Measurements from ENCODE around the gene UCHL3.

DNA sequence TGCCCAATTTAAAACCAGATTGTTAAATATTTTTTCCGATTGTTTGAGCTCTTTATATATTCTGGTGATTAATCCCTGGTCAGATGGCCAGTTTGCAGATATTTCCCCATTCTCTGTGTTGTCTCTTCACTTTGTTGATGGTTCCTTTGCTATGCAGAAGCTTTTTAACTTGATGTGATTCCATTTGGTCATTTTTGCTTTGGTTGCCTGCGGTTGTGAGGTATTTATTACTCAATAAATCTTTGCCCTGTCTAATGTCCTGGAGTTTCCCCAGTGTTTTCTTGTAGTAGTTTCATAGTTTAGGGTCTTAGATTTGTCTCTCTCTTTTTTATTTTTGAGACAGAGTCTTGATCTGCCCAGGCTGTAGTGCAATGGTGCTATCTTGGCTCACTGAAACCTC lies 62.8 kb downstream of the UCHL3 start:
- TF ChIP-seq, protein P1, sequence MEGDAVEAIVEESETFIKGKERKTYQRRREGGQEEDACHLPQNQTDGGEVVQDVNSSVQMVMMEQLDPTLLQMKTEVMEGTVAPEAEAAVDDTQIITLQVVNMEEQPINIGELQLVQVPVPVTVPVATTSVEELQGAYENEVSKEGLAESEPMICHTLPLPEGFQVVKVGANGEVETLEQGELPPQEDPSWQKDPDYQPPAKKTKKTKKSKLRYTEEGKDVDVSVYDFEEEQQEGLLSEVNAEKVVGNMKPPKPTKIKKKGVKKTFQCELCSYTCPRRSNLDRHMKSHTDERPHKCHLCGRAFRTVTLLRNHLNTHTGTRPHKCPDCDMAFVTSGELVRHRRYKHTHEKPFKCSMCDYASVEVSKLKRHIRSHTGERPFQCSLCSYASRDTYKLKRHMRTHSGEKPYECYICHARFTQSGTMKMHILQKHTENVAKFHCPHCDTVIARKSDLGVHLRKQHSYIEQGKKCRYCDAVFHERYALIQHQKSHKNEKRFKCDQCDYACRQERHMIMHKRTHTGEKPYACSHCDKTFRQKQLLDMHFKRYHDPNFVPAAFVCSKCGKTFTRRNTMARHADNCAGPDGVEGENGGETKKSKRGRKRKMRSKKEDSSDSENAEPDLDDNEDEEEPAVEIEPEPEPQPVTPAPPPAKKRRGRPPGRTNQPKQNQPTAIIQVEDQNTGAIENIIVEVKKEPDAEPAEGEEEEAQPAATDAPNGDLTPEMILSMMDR (IDR thresholded peaks at IDR 0.05) = no peak
- TF ChIP-seq POLR2AphosphoS5 (IDR thresholded peaks at IDR 0.05) (no peak), POLR2A (IDR thresholded peaks at IDR 0.05) (no peak)

Data from prostate gland (tissue), 2 donors.